Measurements from ENCODE around the gene PCMTD2.
"Not testable (repeated sequence)": the region's sequence is repeated elsewhere in the genome, so short reads cannot be mapped to it uniquely, and the experiment has no call there.

The PCMTD2 gene

DNA sequence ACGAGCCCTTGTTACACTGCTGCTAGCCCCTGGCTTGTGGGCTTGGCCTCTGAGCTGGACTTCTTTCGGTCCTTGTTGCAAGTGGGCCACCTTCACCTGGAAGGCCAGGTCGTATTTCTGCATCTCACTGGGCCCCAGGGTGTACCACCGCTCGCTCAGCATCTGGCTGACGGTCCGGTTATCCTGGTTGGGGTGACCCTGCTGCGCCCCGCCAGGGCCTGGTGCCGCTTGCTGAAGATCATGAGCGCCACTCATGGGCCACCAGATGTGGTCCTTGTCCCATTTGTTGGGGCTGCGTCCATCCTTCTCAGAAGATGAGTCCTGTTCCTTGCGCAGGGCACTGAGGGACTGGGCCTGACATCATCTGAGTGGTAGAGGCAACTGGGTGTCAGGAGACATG, 36.6 kb downstream of the PCMTD2 start:
- not testable (repeated sequence) for H4K20me1 ChIP-seq (ENCODE audit: insufficient read depth, low read length); H3K4me1 ChIP-seq (ENCODE audit: insufficient read depth, low read length, severe bottlenecking); H3K4me2 ChIP-seq (ENCODE audit: low read length); H3K79me2 ChIP-seq (ENCODE audit: insufficient read depth, low read length); H3K36me3 ChIP-seq (ENCODE audit: insufficient read depth, low read length); H3K9me3 ChIP-seq (ENCODE audit: low read length); H2AFZ ChIP-seq (ENCODE audit: low read length); H3K27me3 ChIP-seq (ENCODE audit: insufficient read depth, low read length); H3K9ac ChIP-seq (ENCODE audit: low read length); H3K27ac ChIP-seq (ENCODE audit: low read depth, low read length, poor library complexity, severe bottlenecking); H3K9me2 ChIP-seq (ENCODE audit: low read depth, low read length); H3F3A ChIP-seq (ENCODE audit: insufficient read depth, low read length); H3K4me3 ChIP-seq (ENCODE audit: low read depth, low read length, poor library complexity, severe bottlenecking)

- not testable (repeated sequence) for H3K4me2 ChIP-seq (ENCODE audit: low read length); H3K27ac ChIP-seq (ENCODE audit: low read depth, low read length, poor library complexity, severe bottlenecking); H3K4me3 ChIP-seq (ENCODE audit: low read depth, low read length, poor library complexity, severe bottlenecking); H3F3A ChIP-seq (ENCODE audit: insufficient read depth, low read length); H3K27me3 ChIP-seq (ENCODE audit: insufficient read depth, low read length); H3K79me2 ChIP-seq (ENCODE audit: insufficient read depth, low read length); H4K20me1 ChIP-seq (ENCODE audit: insufficient read depth, low read length); H3K4me1 ChIP-seq (ENCODE audit: insufficient read depth, low read length, severe bottlenecking); H3K9ac ChIP-seq (ENCODE audit: low read length); H3K9me2 ChIP-seq (ENCODE audit: low read depth, low read length); H3K36me3 ChIP-seq (ENCODE audit: insufficient read depth, low read length); H2AFZ ChIP-seq (ENCODE audit: low read length); H3K9me3 ChIP-seq (ENCODE audit: low read length)
Observed at GRCh38 chr20:64303086-64303485, 47.5 kb downstream of the PCMTD2 start.

GRCh38 chr20:64313761-64314160, 58.2 kb downstream of the PCMTD2 start:
- H3K4me3 ChIP-seq (ENCODE audit: low read depth, low read length, poor library complexity, severe bottlenecking); H4K20me1 ChIP-seq (ENCODE audit: insufficient read depth, low read length); H3K9me2 ChIP-seq (ENCODE audit: low read depth, low read length); H3K79me2 ChIP-seq (ENCODE audit: insufficient read depth, low read length); H3K4me2 ChIP-seq (ENCODE audit: low read length); H3K36me3 ChIP-seq (ENCODE audit: insufficient read depth, low read length); H3K4me1 ChIP-seq (ENCODE audit: insufficient read depth, low read length, severe bottlenecking); H3K9me3 ChIP-seq (ENCODE audit: low read length); H3K27me3 ChIP-seq (ENCODE audit: insufficient read depth, low read length); H3K27ac ChIP-seq (ENCODE audit: low read depth, low read length, poor library complexity, severe bottlenecking); H3F3A ChIP-seq (ENCODE audit: insufficient read depth, low read length); H3K9ac ChIP-seq (ENCODE audit: low read length); H2AFZ ChIP-seq (ENCODE audit: low read length): not testable (repeated sequence)

DNA sequence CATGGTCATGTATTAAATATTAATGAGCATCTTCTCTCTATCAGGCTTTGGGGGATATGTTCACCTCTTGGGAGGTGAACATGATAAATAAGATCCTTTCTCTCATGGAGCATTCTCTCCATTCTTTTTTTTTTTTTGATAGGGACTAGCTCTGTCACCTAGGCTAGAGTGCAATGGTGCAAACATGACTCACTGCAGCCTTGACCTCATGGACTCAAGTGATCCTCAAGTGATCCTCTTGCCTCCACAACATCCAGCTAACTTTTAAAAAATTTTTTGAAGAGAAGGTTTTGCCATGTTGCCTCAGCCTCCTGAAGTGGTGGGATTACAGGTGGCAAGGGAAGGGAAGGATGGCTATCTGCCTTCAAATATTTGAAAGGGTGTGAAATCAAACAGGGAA, 59.8 kb downstream of the PCMTD2 start:
- H3K4me1 ChIP-seq (ENCODE audit: insufficient read depth, low read length, severe bottlenecking); H3K4me2 ChIP-seq (ENCODE audit: low read length); H2AFZ ChIP-seq (ENCODE audit: low read length); H3K9ac ChIP-seq (ENCODE audit: low read length); H3K27me3 ChIP-seq (ENCODE audit: insufficient read depth, low read length); H3K27ac ChIP-seq (ENCODE audit: low read depth, low read length, poor library complexity, severe bottlenecking); H3K79me2 ChIP-seq (ENCODE audit: insufficient read depth, low read length); H4K20me1 ChIP-seq (ENCODE audit: insufficient read depth, low read length); H3K4me3 ChIP-seq (ENCODE audit: low read depth, low read length, poor library complexity, severe bottlenecking); H3K9me2 ChIP-seq (ENCODE audit: low read depth, low read length); H3K9me3 ChIP-seq (ENCODE audit: low read length); H3F3A ChIP-seq (ENCODE audit: insufficient read depth, low read length); H3K36me3 ChIP-seq (ENCODE audit: insufficient read depth, low read length): not testable (repeated sequence)

- H3K27ac ChIP-seq (ENCODE audit: low read depth, low read length, poor library complexity, severe bottlenecking); H3K4me2 ChIP-seq (ENCODE audit: low read length); H4K20me1 ChIP-seq (ENCODE audit: insufficient read depth, low read length); H3K9ac ChIP-seq (ENCODE audit: low read length); H3K4me1 ChIP-seq (ENCODE audit: insufficient read depth, low read length, severe bottlenecking); H2AFZ ChIP-seq (ENCODE audit: low read length); H3K36me3 ChIP-seq (ENCODE audit: insufficient read depth, low read length); H3K79me2 ChIP-seq (ENCODE audit: insufficient read depth, low read length); H3K4me3 ChIP-seq (ENCODE audit: low read depth, low read length, poor library complexity, severe bottlenecking); H3K27me3 ChIP-seq (ENCODE audit: insufficient read depth, low read length); H3F3A ChIP-seq (ENCODE audit: insufficient read depth, low read length); H3K9me2 ChIP-seq (ENCODE audit: low read depth, low read length); H3K9me3 ChIP-seq (ENCODE audit: low read length): not testable (repeated sequence)
Observed at GRCh38 chr20:64315884-64316283, 60.3 kb downstream of the PCMTD2 start.

GRCh38 chr20:64316415-64317083, 61.0 kb downstream of the PCMTD2 start:
- H3K4me3 ChIP-seq (ENCODE audit: low read depth, low read length, poor library complexity, severe bottlenecking); H3F3A ChIP-seq (ENCODE audit: insufficient read depth, low read length); H4K20me1 ChIP-seq (ENCODE audit: insufficient read depth, low read length); H3K4me1 ChIP-seq (ENCODE audit: insufficient read depth, low read length, severe bottlenecking); H3K79me2 ChIP-seq (ENCODE audit: insufficient read depth, low read length); H3K27me3 ChIP-seq (ENCODE audit: insufficient read depth, low read length); H3K36me3 ChIP-seq (ENCODE audit: insufficient read depth, low read length); H3K4me2 ChIP-seq (ENCODE audit: low read length); H3K9me2 ChIP-seq (ENCODE audit: low read depth, low read length); H3K9ac ChIP-seq (ENCODE audit: low read length); H3K27ac ChIP-seq (ENCODE audit: low read depth, low read length, poor library complexity, severe bottlenecking); H2AFZ ChIP-seq (ENCODE audit: low read length); H3K9me3 ChIP-seq (ENCODE audit: low read length): not testable (repeated sequence)

GRCh38 chr20:64317331-64317730, 61.8 kb downstream of the PCMTD2 start:
- not testable (repeated sequence) for H3K4me1 ChIP-seq (ENCODE audit: insufficient read depth, low read length, severe bottlenecking); H4K20me1 ChIP-seq (ENCODE audit: insufficient read depth, low read length); H3K9me2 ChIP-seq (ENCODE audit: low read depth, low read length); H3K9me3 ChIP-seq (ENCODE audit: low read length); H3K4me3 ChIP-seq (ENCODE audit: low read depth, low read length, poor library complexity, severe bottlenecking); H3K79me2 ChIP-seq (ENCODE audit: insufficient read depth, low read length); H3K9ac ChIP-seq (ENCODE audit: low read length); H2AFZ ChIP-seq (ENCODE audit: low read length); H3K27ac ChIP-seq (ENCODE audit: low read depth, low read length, poor library complexity, severe bottlenecking); H3K4me2 ChIP-seq (ENCODE audit: low read length); H3K36me3 ChIP-seq (ENCODE audit: insufficient read depth, low read length); H3K27me3 ChIP-seq (ENCODE audit: insufficient read depth, low read length); H3F3A ChIP-seq (ENCODE audit: insufficient read depth, low read length)

- not testable (repeated sequence) for H4K20me1 ChIP-seq (ENCODE audit: insufficient read depth, low read length); H3K27ac ChIP-seq (ENCODE audit: low read depth, low read length, poor library complexity, severe bottlenecking); H3K4me2 ChIP-seq (ENCODE audit: low read length); H3K4me1 ChIP-seq (ENCODE audit: insufficient read depth, low read length, severe bottlenecking); H3K27me3 ChIP-seq (ENCODE audit: insufficient read depth, low read length); H3K79me2 ChIP-seq (ENCODE audit: insufficient read depth, low read length); H3K9me2 ChIP-seq (ENCODE audit: low read depth, low read length); H3F3A ChIP-seq (ENCODE audit: insufficient read depth, low read length); H3K4me3 ChIP-seq (ENCODE audit: low read depth, low read length, poor library complexity, severe bottlenecking); H2AFZ ChIP-seq (ENCODE audit: low read length); H3K9ac ChIP-seq (ENCODE audit: low read length); H3K36me3 ChIP-seq (ENCODE audit: insufficient read depth, low read length); H3K9me3 ChIP-seq (ENCODE audit: low read length)
Observed at GRCh38 chr20:64318056-64318455, 62.5 kb downstream of the PCMTD2 start.
